Fibroblast of pulmonary artery (primary cell): ENCODE measurements around the gene YY2.
A peak's percentile ranks its signal among the peaks of the same experiment; 100 is the strongest.
"Not testable (repeated sequence)": the region's sequence is repeated elsewhere in the genome, so short reads cannot be mapped to it uniquely, and the experiment has no call there.

Source experiments
- DNase-seq: peaks from one replicate; pipeline ENCODE4 v3.0.0-alpha.2; 2010; ENCODE audit warnings: low read depth
- H3K4me3 ChIP-seq: replicated peaks from 2 replicates; pipeline ENCODE4 v1.5.1; 2011; ENCODE audit warnings: low read depth, mild to moderate bottlenecking, control low read depth, low read length, moderate library complexity
- TF ChIP-seq, protein P1 (sequence below): IDR thresholded peaks from 2 replicates; pipeline ENCODE4 v1.5.1; 2011; ENCODE audit warnings: mild to moderate bottlenecking, control low read depth, low read length, inconsistent platforms; ENCODE audit errors: missing control alignments

YY2 gene

DNA sequence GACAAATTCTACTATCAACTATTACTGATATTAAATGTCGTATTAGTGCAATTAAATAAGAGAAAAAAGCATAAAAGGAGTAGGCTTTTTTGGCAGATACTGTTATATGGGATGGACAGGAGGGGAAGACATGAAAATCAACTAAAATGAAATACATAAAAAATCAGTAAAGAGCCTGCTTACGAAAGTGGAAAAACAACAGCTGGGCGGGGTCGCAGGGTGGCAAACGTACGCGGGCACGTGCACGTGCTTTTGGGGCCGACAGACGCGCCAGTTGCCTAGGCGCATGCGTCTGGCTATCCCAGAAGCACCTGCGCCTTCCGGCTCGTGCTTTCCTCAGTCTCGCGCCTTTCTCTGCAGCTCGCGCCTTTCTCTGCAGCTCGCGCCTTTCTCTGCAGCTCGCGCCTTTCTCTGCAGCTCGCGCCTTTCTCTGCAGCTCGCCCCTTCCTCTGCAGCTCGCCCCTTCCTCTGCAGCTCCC is at the start of gene YY2:
TSS of gene YY2 (plus strand) at position 51 of the 479 bp plus-strand sequence. CDS start 498 bp downstream, outside the sequence.
- TF ChIP-seq, protein P1, sequence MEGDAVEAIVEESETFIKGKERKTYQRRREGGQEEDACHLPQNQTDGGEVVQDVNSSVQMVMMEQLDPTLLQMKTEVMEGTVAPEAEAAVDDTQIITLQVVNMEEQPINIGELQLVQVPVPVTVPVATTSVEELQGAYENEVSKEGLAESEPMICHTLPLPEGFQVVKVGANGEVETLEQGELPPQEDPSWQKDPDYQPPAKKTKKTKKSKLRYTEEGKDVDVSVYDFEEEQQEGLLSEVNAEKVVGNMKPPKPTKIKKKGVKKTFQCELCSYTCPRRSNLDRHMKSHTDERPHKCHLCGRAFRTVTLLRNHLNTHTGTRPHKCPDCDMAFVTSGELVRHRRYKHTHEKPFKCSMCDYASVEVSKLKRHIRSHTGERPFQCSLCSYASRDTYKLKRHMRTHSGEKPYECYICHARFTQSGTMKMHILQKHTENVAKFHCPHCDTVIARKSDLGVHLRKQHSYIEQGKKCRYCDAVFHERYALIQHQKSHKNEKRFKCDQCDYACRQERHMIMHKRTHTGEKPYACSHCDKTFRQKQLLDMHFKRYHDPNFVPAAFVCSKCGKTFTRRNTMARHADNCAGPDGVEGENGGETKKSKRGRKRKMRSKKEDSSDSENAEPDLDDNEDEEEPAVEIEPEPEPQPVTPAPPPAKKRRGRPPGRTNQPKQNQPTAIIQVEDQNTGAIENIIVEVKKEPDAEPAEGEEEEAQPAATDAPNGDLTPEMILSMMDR, result no peak
- DNase-seq, result no peak
- H3K4me3 ChIP-seq, result no peak within 1 kb of the TSS

DNA sequence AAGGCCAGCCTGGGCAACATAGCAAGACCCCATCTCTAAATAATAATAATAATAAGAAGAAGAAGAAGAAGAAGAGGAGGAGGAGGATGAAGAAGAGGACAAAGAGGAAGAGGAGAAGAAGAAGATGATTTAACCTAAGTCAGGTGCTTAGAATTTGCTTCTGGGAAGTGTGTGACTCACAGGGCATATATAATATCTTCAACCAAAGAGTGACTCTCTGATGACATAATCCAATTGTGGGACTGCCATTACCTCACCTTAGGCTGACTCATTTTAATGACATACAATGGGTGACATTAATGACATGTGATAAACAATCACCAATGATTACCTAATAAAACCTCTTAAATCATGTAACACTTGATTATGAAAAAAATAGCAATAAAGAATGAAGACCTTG is 49.1 kb upstream of the YY2 start:
- peak; percentile 1 for DNase-seq
- H3K4me3 ChIP-seq, result no peak overlapping the region
- TF ChIP-seq, protein P1, result no peak

DNA sequence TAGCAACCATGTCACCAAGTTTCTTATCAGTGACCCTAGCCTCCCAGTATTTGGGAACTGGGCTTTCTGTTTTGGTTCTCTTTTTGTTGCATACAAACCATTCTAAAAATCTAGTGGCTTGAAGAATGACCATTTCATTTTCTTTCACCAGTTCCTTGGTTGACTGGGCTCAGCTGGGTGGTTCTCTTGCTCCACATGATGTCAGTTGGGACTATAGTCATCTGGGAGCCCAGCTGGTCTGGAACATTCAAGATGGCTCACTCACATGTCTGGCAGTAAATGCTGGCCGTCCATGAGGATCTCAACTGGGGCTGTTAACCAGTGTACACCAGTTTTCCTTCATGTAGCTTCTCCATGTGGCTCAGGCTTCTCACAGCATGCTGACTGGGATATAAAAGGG is 44.0 kb upstream of the YY2 start:
- H3K4me3 ChIP-seq, result no peak overlapping the region
- no peak for DNase-seq
- TF ChIP-seq, protein P1, result no peak

DNA sequence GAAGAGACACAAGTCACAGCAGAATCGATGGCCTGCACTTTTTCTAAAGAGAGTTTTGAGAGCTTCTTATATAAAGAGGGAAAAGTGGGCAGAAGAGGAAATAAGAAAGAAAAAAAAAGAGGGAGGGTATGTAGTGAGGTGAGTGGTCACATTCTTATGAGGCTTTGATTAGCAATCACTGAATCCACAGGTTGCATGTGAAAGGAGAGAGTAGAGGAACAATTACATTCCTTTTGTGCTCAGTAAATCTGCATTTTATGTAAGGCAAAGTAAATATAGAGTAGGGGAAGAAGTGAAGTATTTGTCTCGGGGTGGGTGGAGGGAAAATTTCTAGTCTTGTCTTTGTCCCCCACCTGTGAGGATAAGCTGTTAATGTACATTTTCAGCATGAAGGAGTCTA is 43.2 kb upstream of the YY2 start:
- no peak overlapping the region for H3K4me3 ChIP-seq
- TF ChIP-seq, protein P1, result no peak
- no peak for DNase-seq

DNA sequence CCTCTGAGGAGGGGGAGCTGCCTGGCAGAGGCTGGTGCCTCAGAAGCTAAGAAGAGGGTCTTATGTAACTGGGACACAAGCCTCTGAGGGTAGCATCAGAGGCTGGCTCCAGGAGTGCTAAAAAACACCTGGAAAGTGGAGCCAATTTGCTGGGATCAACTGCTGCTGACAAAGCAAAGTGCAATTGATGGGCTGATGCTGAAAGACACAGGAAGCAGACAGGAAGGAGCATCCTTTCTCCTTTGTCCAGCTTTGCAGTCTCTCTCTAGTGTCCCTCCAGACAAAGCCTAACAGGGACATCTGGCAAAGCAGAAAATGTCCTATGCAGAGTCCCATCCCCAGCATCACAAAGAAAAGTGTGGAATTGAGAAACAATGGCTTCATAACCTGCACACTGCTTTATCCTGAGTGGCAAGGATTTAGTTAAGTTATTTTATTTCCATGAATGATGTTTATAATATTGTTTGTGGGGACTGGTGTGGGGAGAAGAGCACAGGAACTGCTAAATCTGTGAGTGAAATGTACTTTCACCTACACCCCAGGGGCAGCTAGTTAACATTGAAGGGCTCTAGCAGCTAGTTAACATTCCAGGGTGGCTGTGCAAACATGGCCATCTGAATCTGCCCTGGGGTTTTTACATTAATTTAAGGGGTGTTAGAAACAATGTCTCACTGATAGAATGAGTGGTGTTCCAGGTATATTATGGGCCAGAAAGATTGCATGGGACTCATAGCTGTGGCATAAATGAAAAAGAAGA is 42.0 kb upstream of the YY2 start:
- no peak for DNase-seq
- no peak overlapping the region for H3K4me3 ChIP-seq
- TF ChIP-seq, protein P1, result no peak

DNA sequence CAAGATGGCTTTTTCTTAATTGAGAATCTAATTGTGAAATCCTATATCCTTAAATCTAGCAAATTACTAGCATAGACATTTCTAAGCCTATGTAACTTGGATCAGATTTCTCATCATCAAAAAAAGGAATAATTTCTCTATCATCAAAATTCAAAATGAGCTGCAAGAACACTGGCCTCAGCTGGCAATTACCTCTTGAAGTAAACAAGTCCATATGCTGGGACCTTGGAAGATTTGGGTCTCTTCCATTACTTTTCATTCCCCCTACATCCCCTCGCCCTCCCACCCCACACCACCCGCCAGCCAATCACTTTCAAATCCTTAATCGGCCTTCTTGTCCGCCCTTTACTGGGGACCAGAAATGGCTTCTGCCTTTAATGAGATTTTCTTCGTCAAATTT is 39.7 kb upstream of the YY2 start:
- TF ChIP-seq, protein P1, result no peak
- DNase-seq, result no peak

DNA sequence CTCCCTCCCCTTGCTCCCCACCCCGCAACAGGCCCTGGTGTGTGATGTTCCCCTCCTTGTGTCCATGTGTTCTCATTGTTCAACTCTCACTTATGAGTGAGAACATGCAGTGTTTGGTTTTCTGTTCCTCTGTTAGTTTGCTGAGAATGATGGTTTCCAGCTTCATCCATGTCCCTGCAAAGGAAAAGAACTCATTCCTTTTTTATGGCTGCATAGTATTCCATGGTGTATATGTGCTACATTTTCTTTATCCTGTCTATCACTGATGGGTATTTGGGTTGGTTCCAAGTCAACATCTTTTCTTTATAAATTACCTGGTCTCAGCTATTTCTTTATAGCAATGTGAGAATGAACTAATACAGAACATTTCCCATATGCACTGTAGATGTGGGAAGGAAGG is 35.6 kb upstream of the YY2 start:
- not testable (repeated sequence) for DNase-seq, H3K4me3 ChIP-seq

More for the DNA sequence above, 39.7 kb upstream of the YY2 start:
- no peak overlapping the region for H3K4me3 ChIP-seq
